Skeletal muscle tissue (tissue), 4 donors: ENCODE measurements around the gene RAB22A. TPM values are rescaled to one million over a fixed set of nuclear protein-coding genes. Genes with fewer than 3 reads are reported as not detected.
"Not testable (repeated sequence)": the region's sequence is repeated elsewhere in the genome, so short reads cannot be mapped to it uniquely, and the experiment has no call there.

ENCODE experiments used
- H3K27ac ChIP-seq: one replicate; pipeline ENCODE4 v1.7.0; 2013; ENCODE audit warnings: mild to moderate bottlenecking, low read depth, low read length, inconsistent platforms
- H3K27me3 ChIP-seq, 3 donors: one replicate each; pipeline ENCODE4 v1.7.0; 2013; ENCODE audit warnings: low read length in 3 of 3; ENCODE audit not compliant: control insufficient read depth in 3 of 3, insufficient read depth in 3 of 3
- H3K36me3 ChIP-seq, 3 donors: one replicate each; pipeline ENCODE4 v1.7.0; 2013; ENCODE audit warnings: low read length in 3 of 3; ENCODE audit not compliant: control insufficient read depth in 3 of 3, insufficient read depth in 3 of 3
- H3K4me1 ChIP-seq, 3 donors: one replicate each; pipeline ENCODE4 v1.7.0; 2013; ENCODE audit warnings: low read length in 3 of 3, mild to moderate bottlenecking in 3 of 3; ENCODE audit not compliant: control insufficient read depth in 3 of 3, insufficient read depth in 3 of 3
- H3K4me3 ChIP-seq, 3 donors: one replicate each; pipeline ENCODE4 v1.7.0; 2013; ENCODE audit warnings: low read length in 3 of 3
- H3K9ac ChIP-seq, 3 donors: one replicate each; pipeline ENCODE4 v1.7.0; 2013; ENCODE audit warnings: low read length in 3 of 3, mild to moderate bottlenecking in 3 of 3, moderate library complexity in 2 of 3, low read depth in 1 of 3
- H3K9me3 ChIP-seq, 3 donors: one replicate each; pipeline ENCODE4 v1.7.0; 2013; ENCODE audit warnings: low read length in 3 of 3; ENCODE audit not compliant: control insufficient read depth in 3 of 3
- total RNA-seq: library from RNA; depleted of rRNA; stranded (reverse); fragments of >200 nt; gene quantifications from one replicate; pipeline ENCODE4 v1.2.3, GENCODE V29; 2014
- donor health status: Osteomylitis.

RAB22A gene
- total RNA-seq, 1 donor from 2014 or later: 10.4 TPM

DNA sequence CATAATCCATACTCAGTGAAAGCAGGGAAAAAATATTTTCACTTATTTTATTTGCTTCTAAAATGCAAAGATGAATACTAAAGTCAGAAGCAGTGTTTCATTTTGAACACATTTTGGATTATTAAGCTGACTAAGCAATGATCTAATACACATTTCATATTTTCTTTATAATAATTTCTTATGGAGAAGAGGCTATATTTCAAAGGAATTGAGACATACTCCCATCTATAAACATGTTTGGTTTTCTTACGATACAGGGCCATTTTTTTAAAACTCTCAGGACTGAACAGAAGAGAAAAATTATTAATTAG, 52.6 kb downstream of the RAB22A start:
- Histone ChIP-seq H3K9ac (no peak overlapping the region), H3K4me1 (no peaks in the 10 kb centered on the region), H3K9me3 (no peaks in the 10 kb centered on the region), H3K36me3 (peaks cover 2 to 23% (median 22%) of the 10 kb centered on the region in 3 donors), H3K4me3 (no peak overlapping the region), H3K27ac (no peak overlapping the region), H3K27me3 (no peaks in the 10 kb centered on the region)

DNA sequence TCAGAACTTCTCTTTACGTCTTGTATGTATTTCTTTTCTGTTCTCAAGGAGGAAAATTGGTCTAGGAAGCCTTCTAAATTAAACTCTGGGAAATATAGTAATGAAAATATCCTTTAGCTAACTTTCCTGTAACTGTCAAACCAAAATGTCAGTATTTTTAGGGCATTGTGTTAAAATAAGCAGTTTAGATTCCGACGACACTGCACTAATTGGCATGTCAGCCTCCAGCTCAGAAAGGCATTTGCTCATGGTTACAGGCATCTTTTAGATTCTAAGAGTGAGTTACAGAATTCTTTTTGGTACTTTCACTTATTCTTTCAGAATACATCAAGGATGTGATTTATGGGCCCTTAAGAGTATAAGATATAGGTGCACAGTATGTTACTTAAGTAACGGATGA, 53.5 kb downstream of the RAB22A start:
- no peaks in the 10 kb centered on the region for H3K9me3 ChIP-seq
- no peak overlapping the region for H3K27ac ChIP-seq
- no peak overlapping the region for H3K9ac ChIP-seq
- H3K4me3 ChIP-seq: no peak overlapping the region
- peaks cover 5 to 23% (median 19%) of the 10 kb centered on the region in 3 donors for H3K36me3 ChIP-seq
- H3K4me1 ChIP-seq: no peaks in the 10 kb centered on the region
- H3K27me3 ChIP-seq: no peaks in the 10 kb centered on the region

DNA sequence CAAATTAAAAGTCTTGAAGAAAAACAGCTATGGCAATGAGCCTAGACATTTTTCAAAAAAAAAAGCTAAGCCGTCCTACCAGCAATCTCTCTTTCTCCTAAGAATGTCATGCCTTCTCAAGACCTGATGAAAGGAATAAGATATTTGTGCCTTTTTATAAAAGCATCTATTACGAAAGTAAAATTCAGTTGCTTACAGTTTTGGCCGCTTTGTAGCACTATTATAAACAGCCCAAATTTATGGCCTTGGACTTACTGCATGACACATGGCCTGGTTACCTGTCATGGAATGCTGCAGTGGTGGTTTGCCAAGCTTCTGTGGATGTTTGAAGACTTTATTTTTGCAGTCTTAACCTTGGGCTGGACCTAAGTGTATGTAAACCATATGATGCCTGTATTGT, 57.4 kb downstream of the RAB22A start:
- H3K4me3 ChIP-seq: no peak overlapping the region
- no peaks in the 10 kb centered on the region for H3K9me3 ChIP-seq
- no peaks in the 10 kb centered on the region for H3K4me1 ChIP-seq
- no peak overlapping the region for H3K27ac ChIP-seq
- H3K9ac ChIP-seq: no peak overlapping the region
- H3K36me3 ChIP-seq: peaks cover under 1 to 7% (median 3%) of the 10 kb centered on the region in 3 donors
- no peaks in the 10 kb centered on the region for H3K27me3 ChIP-seq

DNA sequence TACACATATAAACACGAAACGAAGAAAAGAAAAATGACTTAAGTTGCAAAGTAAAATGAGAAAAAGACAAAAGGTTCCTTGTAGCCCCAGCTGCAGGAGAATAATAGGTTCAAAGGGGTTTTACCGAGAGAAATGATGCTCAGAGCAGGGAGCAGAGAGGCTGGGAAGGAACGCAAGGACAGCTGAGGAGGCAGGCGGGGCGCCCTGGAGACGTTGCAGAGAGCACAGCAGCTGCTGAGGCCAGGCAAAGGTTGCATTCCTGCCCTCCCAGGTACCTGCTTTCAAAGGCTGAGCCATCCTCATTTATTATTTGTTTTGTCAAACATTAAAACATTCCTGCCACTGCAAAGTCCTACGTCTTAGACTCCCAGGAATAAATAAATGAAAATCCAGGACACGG, 63.3 kb downstream of the RAB22A start:
- no peak overlapping the region for H3K4me3 ChIP-seq
- H3K27ac ChIP-seq: no peak overlapping the region
- no peaks in the 10 kb centered on the region for H3K9me3 ChIP-seq
- no peak overlapping the region for H3K9ac ChIP-seq
- no peaks in the 10 kb centered on the region for H3K4me1 ChIP-seq
- H3K36me3 ChIP-seq: peaks cover 0 to 3% (median 0%) of the 10 kb centered on the region in 3 donors
- H3K27me3 ChIP-seq: peaks cover 0 to under 1% (median 0%) of the 10 kb centered on the region in 3 donors

DNA sequence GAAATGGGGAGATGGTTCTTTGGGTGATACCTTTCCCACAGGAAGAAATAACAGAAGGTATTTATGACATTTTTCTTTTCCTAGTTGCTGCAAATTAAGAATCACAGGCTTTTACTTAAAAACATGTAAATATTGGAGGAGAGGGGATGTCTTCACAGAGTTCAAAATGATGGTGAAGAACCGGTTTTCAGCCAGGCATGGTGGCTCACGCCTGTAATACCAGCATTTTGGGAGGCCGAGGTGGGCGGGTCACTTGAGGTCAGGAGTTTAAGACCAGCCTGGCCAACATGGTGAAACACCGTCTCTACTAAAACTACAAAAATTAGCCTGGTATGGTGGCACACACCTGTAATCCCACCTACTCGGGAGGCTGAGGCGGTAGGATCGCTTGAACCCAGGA, 63.8 kb downstream of the RAB22A start:
- H3K9ac ChIP-seq, H3K4me1 ChIP-seq, H3K9me3 ChIP-seq, H3K36me3 ChIP-seq, H3K27me3 ChIP-seq, H3K4me3 ChIP-seq, H3K27ac ChIP-seq: not testable (repeated sequence)

DNA sequence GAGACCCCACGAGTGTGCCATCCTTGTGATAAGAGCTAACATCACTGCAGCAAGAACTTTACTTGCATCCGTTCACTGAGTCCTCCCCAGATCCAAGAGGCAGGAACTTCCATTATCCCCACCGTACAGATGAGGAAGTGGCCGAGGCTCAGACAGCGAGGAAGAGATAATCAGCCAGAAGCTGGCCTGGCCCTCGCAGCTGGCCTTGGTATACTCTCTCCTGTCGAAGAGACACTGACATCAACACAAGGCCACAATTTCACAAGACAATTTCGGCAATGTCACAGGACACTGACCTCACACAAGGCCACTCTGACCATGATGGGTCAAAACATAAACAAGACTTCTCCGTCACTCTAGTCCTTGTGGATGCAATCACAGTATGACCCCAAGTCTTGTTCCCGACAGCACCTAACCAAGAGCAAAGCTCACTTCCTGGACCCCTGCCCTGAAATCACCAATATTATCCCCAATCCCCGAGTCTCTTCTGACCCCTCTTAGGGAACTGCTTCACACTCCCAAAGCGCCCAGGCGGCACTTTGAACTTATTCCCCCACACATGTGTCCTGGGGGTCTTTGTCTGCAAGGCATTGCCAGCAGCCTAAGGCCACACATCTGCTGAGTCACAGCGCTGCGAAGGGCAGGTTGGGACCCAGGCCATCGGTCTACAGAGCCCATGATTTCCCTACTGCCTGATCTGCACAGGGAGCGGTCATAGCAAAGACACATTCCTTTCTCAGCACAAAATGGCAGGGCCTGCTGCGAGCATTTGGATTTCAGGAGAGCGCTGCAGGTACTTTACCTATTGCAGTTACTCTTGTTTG, 64.7 kb downstream of the RAB22A start:
- Histone ChIP-seq H3K4me3 (no peak overlapping the region), H3K4me1 (no peaks in the 10 kb centered on the region)

DNA sequence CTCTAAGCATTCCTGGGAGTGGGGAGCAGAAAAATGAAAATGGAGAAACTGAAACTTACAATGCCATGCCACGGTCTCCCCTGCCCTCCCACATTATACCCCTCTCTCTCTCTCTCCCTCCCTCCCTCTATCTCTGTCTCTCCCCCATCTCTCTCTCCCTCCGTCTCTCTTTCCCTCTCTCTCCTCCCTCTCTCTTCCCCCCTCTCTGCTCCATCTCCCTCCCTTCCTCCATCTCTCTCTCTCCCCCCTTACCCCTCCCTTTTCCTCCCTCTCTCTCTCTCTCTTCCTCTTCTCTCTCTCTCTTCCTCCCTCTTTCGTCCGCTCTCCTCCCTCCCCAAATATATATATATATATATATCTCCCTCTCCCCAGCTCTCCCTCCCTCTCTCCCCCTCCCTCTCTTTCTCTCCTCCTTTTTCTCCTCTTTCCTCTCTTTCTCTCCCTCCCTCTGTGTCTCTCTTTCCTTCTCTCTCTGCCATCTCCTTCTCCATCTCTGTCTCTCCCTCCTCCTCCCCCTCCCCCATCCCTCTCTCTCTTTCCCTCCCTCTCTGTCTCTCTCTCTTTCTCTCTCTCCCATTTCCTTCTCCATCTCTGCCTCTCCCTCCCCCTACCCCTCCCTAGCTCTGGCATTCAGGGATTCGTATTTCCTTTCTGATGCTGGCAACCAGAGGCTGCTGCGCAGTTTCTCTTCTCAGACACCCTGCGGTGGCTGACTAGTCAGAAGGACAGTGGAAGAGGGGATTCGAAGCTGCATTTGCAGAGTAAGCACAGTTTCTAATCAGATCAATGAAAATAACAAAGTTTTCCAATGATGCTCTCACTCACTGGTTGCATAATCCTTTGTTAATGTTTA, 65.6 kb downstream of the RAB22A start:
- Histone ChIP-seq H3K36me3 (no peaks in the 10 kb centered on the region), H3K4me3 (no peak overlapping the region), H3K27me3 (peaks cover 0 to 4% (median 0%) of the 10 kb centered on the region in 3 donors), H3K4me1 (no peaks in the 10 kb centered on the region), H3K9me3 (no peaks in the 10 kb centered on the region), H3K9ac (no peak overlapping the region), H3K27ac (no peak overlapping the region)

More for the DNA sequence above, 64.7 kb downstream of the RAB22A start:
- Histone ChIP-seq H3K27me3 (peaks cover 0 to 4% (median 0%) of the 10 kb centered on the region in 3 donors), H3K9ac (no peak overlapping the region), H3K36me3 (no peaks in the 10 kb centered on the region), H3K9me3 (no peaks in the 10 kb centered on the region), H3K27ac (no peak overlapping the region)

DNA sequence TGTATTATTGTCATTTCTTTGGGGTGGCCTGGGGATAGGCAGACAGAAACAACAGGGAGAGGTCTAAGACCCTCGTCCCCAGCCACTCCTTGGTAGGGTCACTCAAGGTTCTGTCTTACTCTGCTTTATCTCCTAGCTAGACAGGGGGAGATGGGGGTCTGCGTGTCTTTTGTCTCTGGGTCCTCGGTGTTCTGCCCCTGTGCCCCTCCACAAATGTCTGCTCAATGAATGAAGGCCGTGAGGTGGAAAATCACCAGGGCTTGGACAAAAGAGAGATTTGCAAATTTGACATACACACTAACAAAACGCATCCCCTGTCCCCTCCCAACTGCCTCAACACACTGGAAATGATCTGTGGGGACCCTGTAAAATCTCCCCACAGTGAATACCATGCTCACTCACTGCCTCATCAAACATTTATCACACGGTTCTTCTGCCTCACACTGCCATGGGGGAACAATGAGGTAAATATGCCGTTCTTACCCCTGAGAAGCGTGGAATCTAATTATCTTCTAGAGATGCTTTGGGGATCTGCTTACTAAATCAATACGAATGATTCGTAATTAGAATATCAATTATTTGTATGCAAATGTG, 66.3 kb downstream of the RAB22A start:
- H3K4me3 ChIP-seq: no peak overlapping the region
- H3K9ac ChIP-seq: no peak overlapping the region
- H3K27ac ChIP-seq: no peak overlapping the region
- H3K9me3 ChIP-seq: no peaks in the 10 kb centered on the region
- H3K27me3 ChIP-seq: peaks cover 0 to 9% (median 0%) of the 10 kb centered on the region in 3 donors
- H3K4me1 ChIP-seq: no peaks in the 10 kb centered on the region
- H3K36me3 ChIP-seq: no peaks in the 10 kb centered on the region

DNA sequence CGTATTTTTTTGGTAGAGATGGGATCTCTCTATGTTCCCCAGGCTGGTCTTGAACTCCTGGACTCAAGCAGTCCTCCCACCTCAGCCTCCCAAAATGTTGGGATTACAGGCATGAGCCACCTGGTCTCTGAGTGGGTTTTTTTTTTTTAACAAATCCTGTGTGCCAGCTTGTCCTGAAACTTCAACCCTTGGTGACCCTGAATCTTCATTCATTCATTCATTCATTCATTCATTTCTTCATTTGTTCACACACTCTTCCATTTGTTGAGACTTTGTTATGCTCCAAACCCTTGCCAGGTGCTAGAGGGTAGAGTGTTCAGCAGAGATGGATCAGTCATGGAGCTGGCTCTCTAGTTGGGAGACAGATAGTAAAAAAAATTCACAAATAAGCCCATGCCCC, 67.5 kb downstream of the RAB22A start:
- Histone ChIP-seq H3K36me3 (no peaks in the 10 kb centered on the region), H3K27me3 (peaks cover 0 to 9% (median 0%) of the 10 kb centered on the region in 3 donors), H3K4me3 (no peak overlapping the region), H3K27ac (no peak overlapping the region), H3K9ac (no peak overlapping the region), H3K4me1 (no peaks in the 10 kb centered on the region), H3K9me3 (no peaks in the 10 kb centered on the region)
